Measurements from ENCODE around the gene GRIK3. TPM values are rescaled to one million over a fixed set of nuclear protein-coding genes. Genes with fewer than 3 reads are reported as not detected.

Gene GRIK3
- total and polyA plus RNA-seq, 2 experiments from 2014 or later, result 0.31 to 2.9 TPM

- H3K9me2 ChIP-seq (ENCODE audit: insufficient read depth), result no peaks in the 10 kb centered on the region
- no peaks in the 10 kb centered on the region for H4K20me1 ChIP-seq (replicated peaks; ENCODE audit: insufficient read depth)
- H3K79me2 ChIP-seq (replicated peaks; ENCODE audit: insufficient read depth), result no peaks in the 10 kb centered on the region
- no peak for DNase-seq (ENCODE audit: low spot score)
- no peak overlapping the region for H3K4me3 ChIP-seq
- ATAC-seq, result no peak
- no peaks in the 10 kb centered on the region for H3K4me1 Mint-ChIP-seq
- H3K4me2 ChIP-seq, result no peak overlapping the region
- no peak for TF ChIP-seq ZNF462 (CRISPR knock-in tag; IDR thresholded peaks at IDR 0.05)
- no peak for TF ChIP-seq STAT1 (IDR thresholded peaks at IDR 0.05; ENCODE audit: unreplicated experiment)
- TF ChIP-seq NANOG (IDR thresholded peaks at IDR 0.05; ENCODE audit: borderline replicate concordance), result no peak
- no peak for TF ChIP-seq JUNB (IDR thresholded peaks at IDR 0.05; ENCODE audit: unreplicated experiment)
- no peak for TF ChIP-seq EZH2 (IDR thresholded peaks at IDR 0.05; ENCODE audit: low read depth, unreplicated experiment)
- no peak for TF ChIP-seq CREB1 (CRISPR knock-in tag; IDR thresholded peaks at IDR 0.05; ENCODE audit: low read depth)
- TF ChIP-seq, protein P1, sequence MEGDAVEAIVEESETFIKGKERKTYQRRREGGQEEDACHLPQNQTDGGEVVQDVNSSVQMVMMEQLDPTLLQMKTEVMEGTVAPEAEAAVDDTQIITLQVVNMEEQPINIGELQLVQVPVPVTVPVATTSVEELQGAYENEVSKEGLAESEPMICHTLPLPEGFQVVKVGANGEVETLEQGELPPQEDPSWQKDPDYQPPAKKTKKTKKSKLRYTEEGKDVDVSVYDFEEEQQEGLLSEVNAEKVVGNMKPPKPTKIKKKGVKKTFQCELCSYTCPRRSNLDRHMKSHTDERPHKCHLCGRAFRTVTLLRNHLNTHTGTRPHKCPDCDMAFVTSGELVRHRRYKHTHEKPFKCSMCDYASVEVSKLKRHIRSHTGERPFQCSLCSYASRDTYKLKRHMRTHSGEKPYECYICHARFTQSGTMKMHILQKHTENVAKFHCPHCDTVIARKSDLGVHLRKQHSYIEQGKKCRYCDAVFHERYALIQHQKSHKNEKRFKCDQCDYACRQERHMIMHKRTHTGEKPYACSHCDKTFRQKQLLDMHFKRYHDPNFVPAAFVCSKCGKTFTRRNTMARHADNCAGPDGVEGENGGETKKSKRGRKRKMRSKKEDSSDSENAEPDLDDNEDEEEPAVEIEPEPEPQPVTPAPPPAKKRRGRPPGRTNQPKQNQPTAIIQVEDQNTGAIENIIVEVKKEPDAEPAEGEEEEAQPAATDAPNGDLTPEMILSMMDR (conservative IDR thresholded peaks at IDR 0.05; ENCODE audit: low read depth in 2 of 2), result no peak
- TF ChIP-seq EZH2phosphoT487 (IDR thresholded peaks at IDR 0.05; ENCODE audit: unreplicated experiment), result no peak
- no peak for TF ChIP-seq ZNF114 (CRISPR knock-in tag; IDR thresholded peaks at IDR 0.05)
- TF ChIP-seq, protein P2, sequence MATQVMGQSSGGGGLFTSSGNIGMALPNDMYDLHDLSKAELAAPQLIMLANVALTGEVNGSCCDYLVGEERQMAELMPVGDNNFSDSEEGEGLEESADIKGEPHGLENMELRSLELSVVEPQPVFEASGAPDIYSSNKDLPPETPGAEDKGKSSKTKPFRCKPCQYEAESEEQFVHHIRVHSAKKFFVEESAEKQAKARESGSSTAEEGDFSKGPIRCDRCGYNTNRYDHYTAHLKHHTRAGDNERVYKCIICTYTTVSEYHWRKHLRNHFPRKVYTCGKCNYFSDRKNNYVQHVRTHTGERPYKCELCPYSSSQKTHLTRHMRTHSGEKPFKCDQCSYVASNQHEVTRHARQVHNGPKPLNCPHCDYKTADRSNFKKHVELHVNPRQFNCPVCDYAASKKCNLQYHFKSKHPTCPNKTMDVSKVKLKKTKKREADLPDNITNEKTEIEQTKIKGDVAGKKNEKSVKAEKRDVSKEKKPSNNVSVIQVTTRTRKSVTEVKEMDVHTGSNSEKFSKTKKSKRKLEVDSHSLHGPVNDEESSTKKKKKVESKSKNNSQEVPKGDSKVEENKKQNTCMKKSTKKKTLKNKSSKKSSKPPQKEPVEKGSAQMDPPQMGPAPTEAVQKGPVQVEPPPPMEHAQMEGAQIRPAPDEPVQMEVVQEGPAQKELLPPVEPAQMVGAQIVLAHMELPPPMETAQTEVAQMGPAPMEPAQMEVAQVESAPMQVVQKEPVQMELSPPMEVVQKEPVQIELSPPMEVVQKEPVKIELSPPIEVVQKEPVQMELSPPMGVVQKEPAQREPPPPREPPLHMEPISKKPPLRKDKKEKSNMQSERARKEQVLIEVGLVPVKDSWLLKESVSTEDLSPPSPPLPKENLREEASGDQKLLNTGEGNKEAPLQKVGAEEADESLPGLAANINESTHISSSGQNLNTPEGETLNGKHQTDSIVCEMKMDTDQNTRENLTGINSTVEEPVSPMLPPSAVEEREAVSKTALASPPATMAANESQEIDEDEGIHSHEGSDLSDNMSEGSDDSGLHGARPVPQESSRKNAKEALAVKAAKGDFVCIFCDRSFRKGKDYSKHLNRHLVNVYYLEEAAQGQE (IDR thresholded peaks at IDR 0.05; ENCODE audit: unreplicated experiment), result no peak
- TF ChIP-seq ZNF331 (CRISPR knock-in tag; IDR thresholded peaks at IDR 0.05; ENCODE audit: low read depth), result no peak
- TF ChIP-seq POLR2AphosphoS5 (IDR thresholded peaks at IDR 0.05; ENCODE audit: low read depth), result no peak
- TF ChIP-seq, protein P3, sequence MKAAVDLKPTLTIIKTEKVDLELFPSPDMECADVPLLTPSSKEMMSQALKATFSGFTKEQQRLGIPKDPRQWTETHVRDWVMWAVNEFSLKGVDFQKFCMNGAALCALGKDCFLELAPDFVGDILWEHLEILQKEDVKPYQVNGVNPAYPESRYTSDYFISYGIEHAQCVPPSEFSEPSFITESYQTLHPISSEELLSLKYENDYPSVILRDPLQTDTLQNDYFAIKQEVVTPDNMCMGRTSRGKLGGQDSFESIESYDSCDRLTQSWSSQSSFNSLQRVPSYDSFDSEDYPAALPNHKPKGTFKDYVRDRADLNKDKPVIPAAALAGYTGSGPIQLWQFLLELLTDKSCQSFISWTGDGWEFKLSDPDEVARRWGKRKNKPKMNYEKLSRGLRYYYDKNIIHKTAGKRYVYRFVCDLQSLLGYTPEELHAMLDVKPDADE (IDR thresholded peaks at IDR 0.05), result no peak
- no peaks in the 10 kb centered on the region for H3K9me3 Mint-ChIP-seq
- peaks cover 7% of the 10 kb centered on the region for H3K27me3 Mint-ChIP-seq (ENCODE audit: insufficient read depth, low read depth, poor library complexity)
- no peaks in the 10 kb centered on the region for H3K36me3 Mint-ChIP-seq (ENCODE audit: low read depth)
- no peaks in the 10 kb centered on the region for H3F3A ChIP-seq (replicated peaks; ENCODE audit: low read depth)
- no peak overlapping the region for H3K4me3 Mint-ChIP-seq
- H3K27ac Mint-ChIP-seq, result no peak overlapping the region
- no peaks in the 10 kb centered on the region for H3K36me3 ChIP-seq (ENCODE audit: insufficient read depth)
- no peaks in the 10 kb centered on the region for H3K27me3 ChIP-seq (ENCODE audit: insufficient read depth)
- H2AFZ ChIP-seq, result no peak overlapping the region
- no peak overlapping the region for H3K27ac ChIP-seq (ENCODE audit: low read depth)
- no peaks in the 10 kb centered on the region for H3K4me1 ChIP-seq (ENCODE audit: insufficient read depth)
These were observed 40.0 kb downstream of the GRIK3 start for GRCh38 chr1:36994294-36994693.
